GM12864 (cell line): ENCODE data around the gene CYSTM1.

Source experiments
- DNase-seq: peaks from one replicate; pipeline ENCODE4 v3.0.0-alpha.2; 2011; ENCODE audit warnings: low read depth
- H3K4me3 ChIP-seq: 2 replicates; pipeline ENCODE4 v1.5.1; 2011; ENCODE audit warnings: mild to moderate bottlenecking, low read depth, low read length, control low read depth
- TF ChIP-seq, protein P1 (sequence below): IDR thresholded peaks from 2 replicates; pipeline ENCODE4 v1.5.1; 2011; ENCODE audit warnings: low read depth, mild to moderate bottlenecking, moderate library complexity, low read length, control low read depth, inconsistent platforms; ENCODE audit errors: missing control alignments

The CYSTM1 gene

DNA sequence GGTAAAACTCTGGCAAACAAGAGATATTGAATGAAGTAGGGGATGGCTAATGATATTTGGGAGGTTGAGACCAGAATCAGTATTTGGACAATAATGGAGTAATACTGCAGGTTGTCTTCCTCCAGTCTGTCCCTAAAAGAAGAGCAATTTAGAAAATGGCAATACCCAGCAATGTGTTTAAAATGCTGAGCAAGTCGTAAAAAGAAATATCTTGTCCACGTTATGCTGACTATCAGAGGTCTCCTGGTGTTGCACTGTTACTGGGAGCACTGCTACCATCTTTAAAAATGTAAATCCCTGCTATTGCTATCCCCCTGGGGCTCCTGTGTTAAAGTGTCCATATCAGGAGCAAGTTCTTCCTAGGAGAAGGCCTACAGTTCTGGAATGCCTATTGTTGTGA is 10.4 kb downstream of the CYSTM1 start:
- no peak overlapping the region for H3K4me3 ChIP-seq
- TF ChIP-seq, protein P1, sequence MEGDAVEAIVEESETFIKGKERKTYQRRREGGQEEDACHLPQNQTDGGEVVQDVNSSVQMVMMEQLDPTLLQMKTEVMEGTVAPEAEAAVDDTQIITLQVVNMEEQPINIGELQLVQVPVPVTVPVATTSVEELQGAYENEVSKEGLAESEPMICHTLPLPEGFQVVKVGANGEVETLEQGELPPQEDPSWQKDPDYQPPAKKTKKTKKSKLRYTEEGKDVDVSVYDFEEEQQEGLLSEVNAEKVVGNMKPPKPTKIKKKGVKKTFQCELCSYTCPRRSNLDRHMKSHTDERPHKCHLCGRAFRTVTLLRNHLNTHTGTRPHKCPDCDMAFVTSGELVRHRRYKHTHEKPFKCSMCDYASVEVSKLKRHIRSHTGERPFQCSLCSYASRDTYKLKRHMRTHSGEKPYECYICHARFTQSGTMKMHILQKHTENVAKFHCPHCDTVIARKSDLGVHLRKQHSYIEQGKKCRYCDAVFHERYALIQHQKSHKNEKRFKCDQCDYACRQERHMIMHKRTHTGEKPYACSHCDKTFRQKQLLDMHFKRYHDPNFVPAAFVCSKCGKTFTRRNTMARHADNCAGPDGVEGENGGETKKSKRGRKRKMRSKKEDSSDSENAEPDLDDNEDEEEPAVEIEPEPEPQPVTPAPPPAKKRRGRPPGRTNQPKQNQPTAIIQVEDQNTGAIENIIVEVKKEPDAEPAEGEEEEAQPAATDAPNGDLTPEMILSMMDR, result no peak
- no peak for DNase-seq

DNA sequence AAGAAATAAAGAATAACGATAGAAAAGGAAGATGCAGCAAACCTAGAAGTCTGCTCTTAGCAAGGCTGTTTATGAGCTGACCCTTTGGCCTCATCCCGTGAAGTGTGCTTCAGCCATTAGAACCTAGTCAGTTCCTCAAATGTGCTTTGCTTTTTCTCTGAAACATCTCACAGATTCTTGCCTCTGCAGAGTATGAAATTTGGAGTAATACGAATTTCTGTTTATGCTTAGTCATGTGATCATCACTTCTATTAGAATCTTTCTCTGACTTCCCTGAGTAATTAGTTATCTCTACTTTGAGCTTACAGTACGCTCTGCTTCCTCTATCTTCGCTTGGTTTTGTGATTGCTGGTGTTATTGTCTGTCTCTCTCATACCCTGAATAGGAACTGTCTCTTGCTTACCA is 11.3 kb downstream of the CYSTM1 start:
- TF ChIP-seq, protein P1, result no peak
- no peak overlapping the region for H3K4me3 ChIP-seq
- no peak for DNase-seq

DNA sequence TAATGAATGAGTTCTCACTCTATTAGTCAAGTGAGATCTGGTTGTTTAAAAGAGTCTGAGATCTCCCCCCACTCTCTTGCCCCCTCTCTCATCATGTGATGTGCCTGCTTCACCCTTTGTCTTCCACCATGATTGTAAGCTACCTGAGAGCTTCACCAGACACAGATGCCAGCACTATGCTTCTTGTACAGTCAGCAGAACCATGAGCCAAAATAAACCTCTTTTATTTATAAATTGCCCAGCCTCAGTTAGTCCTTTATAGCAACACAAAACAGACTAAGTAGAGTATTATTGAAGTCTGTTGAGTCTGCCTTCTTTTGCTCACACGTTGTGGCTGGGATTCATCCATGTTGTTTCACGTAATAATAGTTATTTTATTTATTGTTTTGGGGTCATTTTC is 14.3 kb downstream of the CYSTM1 start:
- TF ChIP-seq, protein P1, result no peak
- DNase-seq, result no peak
- H3K4me3 ChIP-seq, result no peak overlapping the region

DNA sequence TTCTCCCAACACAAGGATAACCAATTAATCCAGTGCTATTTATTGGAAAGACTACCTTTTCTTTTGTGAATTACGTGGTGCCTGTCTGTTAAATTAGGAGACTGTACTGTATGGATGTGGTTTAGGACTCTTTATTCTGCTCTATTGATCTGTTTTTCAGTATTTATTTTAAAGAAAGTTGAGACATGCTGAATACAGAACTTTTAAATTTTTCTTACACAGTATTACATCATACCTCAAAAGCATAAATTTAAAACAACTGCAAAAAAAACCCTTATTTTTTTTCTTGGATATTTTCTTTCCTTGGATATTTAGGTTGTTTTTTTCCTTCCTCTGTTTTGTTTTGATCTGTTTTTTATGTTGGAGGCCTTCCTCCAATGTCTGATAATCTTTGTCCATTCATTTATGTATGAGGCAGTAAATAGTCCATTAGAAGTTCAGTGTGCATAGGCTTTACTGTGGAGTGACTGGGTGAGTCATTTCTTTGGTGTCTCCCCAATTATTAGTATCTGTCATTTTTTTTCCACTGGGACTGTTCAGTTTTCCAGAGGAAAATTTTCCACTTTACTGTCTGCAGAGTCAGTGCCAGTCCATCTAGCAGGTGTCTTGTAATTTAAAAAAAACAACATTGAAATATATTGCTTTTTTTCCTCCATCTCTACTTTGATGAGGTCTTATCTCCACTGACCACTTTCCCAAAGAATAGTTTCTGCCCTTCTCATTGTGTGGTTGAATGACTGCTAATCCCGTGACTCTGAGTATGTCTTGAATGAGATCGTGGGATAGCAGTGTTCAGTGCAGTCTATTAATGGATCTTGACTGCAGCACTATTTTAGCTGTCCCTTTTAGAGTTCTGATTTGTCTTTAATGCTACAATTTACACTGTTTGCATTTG is 15.2 kb downstream of the CYSTM1 start:
- no peak overlapping the region for H3K4me3 ChIP-seq
- TF ChIP-seq, protein P1, result no peak
- no peak for DNase-seq

DNA sequence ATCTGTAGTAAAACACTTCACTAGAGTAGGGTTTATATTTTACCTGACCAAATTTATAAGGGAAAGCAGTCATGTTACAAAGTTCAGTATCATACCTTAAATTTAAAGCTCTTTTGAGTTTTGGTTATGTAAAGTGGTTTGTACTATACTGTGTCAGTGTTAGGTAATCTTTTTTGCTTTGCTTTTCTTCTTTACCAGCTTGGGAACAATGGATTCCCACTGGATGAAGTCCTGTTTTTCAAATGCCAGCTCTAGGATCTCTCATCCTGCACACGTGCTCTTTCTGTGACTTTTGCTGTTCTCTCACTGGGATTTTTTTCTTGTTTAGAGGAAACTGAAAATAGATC is 15.9 kb downstream of the CYSTM1 start:
- no peak for DNase-seq
- no peak overlapping the region for H3K4me3 ChIP-seq
- TF ChIP-seq, protein P1, result no peak

DNA sequence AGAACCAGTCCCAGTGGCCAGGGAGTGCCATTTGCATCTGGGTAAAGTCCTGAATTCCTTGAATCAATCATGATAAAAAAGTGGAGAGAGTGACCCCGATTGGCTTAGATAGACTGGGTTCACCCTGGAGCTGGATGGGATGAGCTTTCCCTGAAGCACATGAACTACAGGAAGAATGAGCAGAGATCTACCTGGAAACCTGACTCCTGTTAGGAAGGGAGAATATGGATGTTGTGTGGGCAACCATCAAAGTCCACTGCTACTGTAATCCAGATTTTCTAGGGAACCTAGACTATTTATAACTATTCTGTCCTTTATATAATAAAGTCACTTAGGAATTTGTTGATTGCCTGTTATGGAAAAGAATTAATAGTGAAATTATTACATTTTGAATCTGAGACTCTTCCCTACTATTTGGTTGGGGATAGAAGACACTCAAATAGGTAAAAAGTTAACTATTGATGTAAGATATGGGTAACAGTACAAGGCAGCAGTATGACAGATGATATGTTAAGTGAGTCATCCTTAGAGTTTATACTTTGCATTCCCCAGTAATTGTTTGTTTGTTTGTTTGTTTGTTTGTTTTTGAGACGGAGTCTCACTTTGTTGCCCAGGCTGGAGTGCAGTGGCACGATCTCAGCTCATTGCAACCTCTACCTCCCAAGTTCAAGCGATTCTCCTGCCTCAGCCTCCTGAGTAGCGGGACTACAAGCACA is 17.9 kb downstream of the CYSTM1 start:
- no peak overlapping the region for H3K4me3 ChIP-seq
- TF ChIP-seq, protein P1, result no peak
- no peak for DNase-seq
